HepG2 (cell line): ENCODE measurements around the gene TLCD5. TPM values are rescaled to one million over a fixed set of nuclear protein-coding genes. Genes with fewer than 3 reads are reported as not detected.

ENCODE experiments used
- AGO2 ChIP-seq: fragments of 200-400 bp; formaldehyde crosslinking; optimal IDR thresholded peaks from 2 replicates; pipeline ENCODE3; 2017; ENCODE audit warnings: mild to moderate bottlenecking, low read depth, low read length, moderate library complexity
- ARID2 ChIP-seq: sonication (generic); formaldehyde crosslinking; IDR thresholded peaks from 2 replicates; pipeline ENCODE4 v1.8.1; 2022; ENCODE audit warnings: mild to moderate bottlenecking, missing genetic modification reagents, borderline replicate concordance
- FOXJ3 ChIP-seq: sonication (generic); formaldehyde crosslinking; IDR thresholded peaks from 2 replicates; pipeline ENCODE4 v1.4.0; 2020; ENCODE audit warnings: missing genetic modification reagents, mild to moderate bottlenecking, borderline replicate concordance
- GLI4 ChIP-seq: sonication (generic); formaldehyde crosslinking; IDR thresholded peaks from 2 replicates; pipeline ENCODE4 v1.5.1; 2020; ENCODE audit warnings: missing genetic modification reagents, mild to moderate bottlenecking, moderate library complexity, borderline replicate concordance
- KLF13 ChIP-seq: sonication (generic); formaldehyde crosslinking; IDR thresholded peaks from 2 replicates; pipeline ENCODE4 v1.4.0; 2020; ENCODE audit warnings: mild to moderate bottlenecking, missing genetic modification reagents
- KLF15 ChIP-seq: sonication (generic); formaldehyde crosslinking; IDR thresholded peaks from 2 replicates; pipeline ENCODE4 v1.8.1; 2023; ENCODE audit warnings: borderline replicate concordance, mild to moderate bottlenecking, inconsistent platforms, missing genetic modification reagents, mixed read lengths
- MXD4 ChIP-seq: IDR thresholded peaks from 2 replicates; pipeline ENCODE4 v1.6.1; 2016; ENCODE audit warnings: mild to moderate bottlenecking, missing biosample characterization, missing genetic modification reagents
- MYNN ChIP-seq: sonication (generic); formaldehyde crosslinking; IDR thresholded peaks from 2 replicates; pipeline ENCODE4 v1.4.0; 2020; ENCODE audit warnings: mild to moderate bottlenecking, low read depth, missing genetic modification reagents
- POLR2G ChIP-seq: fragments of 200-400 bp; formaldehyde crosslinking; IDR thresholded peaks from 2 replicates; pipeline ENCODE4 v1.6.1; 2018; ENCODE audit warnings: mild to moderate bottlenecking, low read depth, low read length, moderate library complexity
- PPARG ChIP-seq: conservative IDR thresholded peaks from 2 replicates; pipeline ENCODE4 v1.6.1; 2016; ENCODE audit warnings: missing biosample characterization, missing genetic modification reagents
- TBP ChIP-seq: sonication (generic); formaldehyde crosslinking; IDR thresholded peaks from 2 replicates; pipeline ENCODE4 v1.5.0; 2020; ENCODE audit warnings: missing genetic modification reagents
- U2AF1 ChIP-seq: fragments of 200-400 bp; formaldehyde crosslinking; optimal IDR thresholded peaks from 2 replicates; pipeline ENCODE3; 2017; ENCODE audit warnings: mild to moderate bottlenecking, low read depth, low read length
- XRCC5 ChIP-seq: fragments of 200-400 bp; formaldehyde crosslinking; optimal IDR thresholded peaks from 2 replicates; pipeline ENCODE3; 2017; ENCODE audit warnings: mild to moderate bottlenecking, low read length
- ZFP36L1 ChIP-seq: sonication (generic); formaldehyde crosslinking; IDR thresholded peaks from 2 replicates; pipeline ENCODE4 v1.8.0; 2022; ENCODE audit warnings: mild to moderate bottlenecking, missing genetic modification reagents, moderate library complexity
- ZNF33A ChIP-seq: sonication (generic); formaldehyde crosslinking; IDR thresholded peaks from 2 replicates; pipeline ENCODE4 v1.5.1; 2020; ENCODE audit warnings: missing genetic modification reagents, mild to moderate bottlenecking, moderate library complexity, borderline replicate concordance
- ZNF33B ChIP-seq: sonication (generic); formaldehyde crosslinking; IDR thresholded peaks from 2 replicates; pipeline ENCODE4 v1.5.1; 2020; ENCODE audit warnings: mild to moderate bottlenecking, missing genetic modification reagents
- ZNF530 ChIP-seq: sonication (generic); formaldehyde crosslinking; IDR thresholded peaks from 2 replicates; pipeline ENCODE4 v1.5.0; 2020; ENCODE audit warnings: low read depth, mild to moderate bottlenecking, missing genetic modification reagents
- ZNF589 ChIP-seq: sonication (generic); formaldehyde crosslinking; conservative IDR thresholded peaks from 2 replicates; pipeline ENCODE4 v1.8.0; 2022; ENCODE audit warnings: mild to moderate bottlenecking, moderate library complexity, missing genetic modification reagents
- ZNF891 ChIP-seq: sonication (generic); formaldehyde crosslinking; IDR thresholded peaks from 2 replicates; pipeline ENCODE4 v1.5.0; 2020; ENCODE audit warnings: mild to moderate bottlenecking, missing genetic modification reagents
- ZSCAN31 ChIP-seq: sonication (generic); formaldehyde crosslinking; IDR thresholded peaks from 2 replicates; pipeline ENCODE4 v1.5.0; 2020; ENCODE audit warnings: low read depth, mild to moderate bottlenecking, missing genetic modification reagents
- polyA plus RNA-seq, 8 experiments: library from polyadenylated mRNA; depleted of rRNA in 3 of 8; stranded (reverse) in 7 of 8; unstranded in 1 of 8; fragments of >200 nt; fragmentation: Illumina TruSeq in 4 of 8; extraction: Trizol in 4 of 8; gene quantifications; 2 replicates each; pipeline versions ENCODE4 v1.2.1 to v1.2.3, GENCODE V29; 2011 to 2016; ENCODE audit warnings: low read depth in 4 of 8, missing spikeins in 1 of 8, mixed read lengths in 1 of 8; ENCODE audit not compliant: insufficient read depth in 1 of 8
- total RNA-seq, 5 experiments: library from RNA; depleted of rRNA; stranded (reverse); fragments of >200 nt; fragmentation: Illumina TruSeq; extraction: Trizol; gene quantifications; 2 replicates each; pipeline ENCODE4 v1.2.3, GENCODE V29; 2016; ENCODE audit warnings: low read depth in 1 of 5
- TF ChIP-seq, protein P1 (sequence below), 2 experiments: sonication (generic) in 1 of 2; formaldehyde crosslinking in 1 of 2; IDR thresholded peaks; 2 replicates each; pipeline versions ENCODE4 v1.5.1 to v1.6.1; 2011 to 2020; ENCODE audit warnings: borderline replicate concordance in 1 of 2, low read depth in 1 of 2, low read length in 1 of 2, mild to moderate bottlenecking in 1 of 2, missing genetic modification reagents in 1 of 2, moderate library complexity in 1 of 2
- TF ChIP-seq, protein P2 (sequence below): sonication (generic); formaldehyde crosslinking; IDR thresholded peaks from 2 replicates; pipeline ENCODE4 v1.9.0; 2021; ENCODE audit warnings: missing genetic modification reagents, borderline replicate concordance
- TF ChIP-seq, protein P3 (sequence below): sonication (generic); formaldehyde crosslinking; IDR thresholded peaks from 2 replicates; pipeline ENCODE4 v1.9.0; 2021; ENCODE audit warnings: missing genetic modification reagents, mild to moderate bottlenecking, borderline replicate concordance
- TF ChIP-seq, protein P4 (sequence below): IDR thresholded peaks from 2 replicates; pipeline ENCODE4 v1.6.1; 2018; ENCODE audit warnings: missing genetic modification reagents

TLCD5 gene
- total and polyA plus RNA-seq, 2 of the 13 experiments (the other 11 are each of a cell fraction or from before 2014, with no cell fraction given), result 6.1 to 7.6 TPM

DNA sequence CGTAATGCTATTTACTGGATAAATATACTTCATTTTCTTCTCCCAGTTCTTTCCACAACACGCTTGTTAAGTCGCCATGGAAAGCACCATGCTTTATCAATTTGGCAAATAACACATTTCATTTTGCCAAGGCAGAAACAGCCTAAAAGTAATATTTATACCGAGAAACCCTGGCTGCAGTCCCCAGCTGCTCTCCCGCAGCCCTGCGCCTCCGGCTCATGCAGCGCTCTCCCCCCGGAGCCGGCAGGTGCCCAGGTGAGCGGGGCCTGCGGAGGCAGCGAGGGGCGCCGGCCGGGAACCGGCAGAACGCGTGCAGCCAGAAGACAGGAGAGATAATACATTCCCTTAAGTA is 10.4 kb downstream of the TLCD5 start (continued):
- TF ChIP-seq, protein P1, sequence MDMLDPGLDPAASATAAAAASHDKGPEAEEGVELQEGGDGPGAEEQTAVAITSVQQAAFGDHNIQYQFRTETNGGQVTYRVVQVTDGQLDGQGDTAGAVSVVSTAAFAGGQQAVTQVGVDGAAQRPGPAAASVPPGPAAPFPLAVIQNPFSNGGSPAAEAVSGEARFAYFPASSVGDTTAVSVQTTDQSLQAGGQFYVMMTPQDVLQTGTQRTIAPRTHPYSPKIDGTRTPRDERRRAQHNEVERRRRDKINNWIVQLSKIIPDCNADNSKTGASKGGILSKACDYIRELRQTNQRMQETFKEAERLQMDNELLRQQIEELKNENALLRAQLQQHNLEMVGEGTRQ (IDR thresholded peaks at IDR 0.05; ENCODE audit: low read depth, low read length), result no peak
- TF ChIP-seq, protein P1 (CRISPR knock-in tag; IDR thresholded peaks at IDR 0.05; ENCODE audit: borderline replicate concordance), result peak; percentile 7; the same call in 1 of the 2 replicates
- TF ChIP-seq FOXJ3 (CRISPR knock-in tag), result no peak
- no peak for TF ChIP-seq KLF15 (CRISPR knock-in tag)
- TF ChIP-seq ZNF530 (CRISPR knock-in tag), result no peak
- TF ChIP-seq XRCC5, result no peak
- no peak for TF ChIP-seq TBP
- peak; percentile 35 for TF ChIP-seq POLR2G
- peak; percentile 24; the same call in 1 of the 2 replicates for TF ChIP-seq MYNN (CRISPR knock-in tag)
- TF ChIP-seq GLI4 (CRISPR knock-in tag), result 0 out of 2 replicates have a peak, but pooled peaks have one; percentile 43
- peak; percentile 33; the same call in 1 of the 2 replicates for TF ChIP-seq ZNF891 (CRISPR knock-in tag)
- peak; percentile 29 for TF ChIP-seq AGO2
- TF ChIP-seq, protein P2, sequence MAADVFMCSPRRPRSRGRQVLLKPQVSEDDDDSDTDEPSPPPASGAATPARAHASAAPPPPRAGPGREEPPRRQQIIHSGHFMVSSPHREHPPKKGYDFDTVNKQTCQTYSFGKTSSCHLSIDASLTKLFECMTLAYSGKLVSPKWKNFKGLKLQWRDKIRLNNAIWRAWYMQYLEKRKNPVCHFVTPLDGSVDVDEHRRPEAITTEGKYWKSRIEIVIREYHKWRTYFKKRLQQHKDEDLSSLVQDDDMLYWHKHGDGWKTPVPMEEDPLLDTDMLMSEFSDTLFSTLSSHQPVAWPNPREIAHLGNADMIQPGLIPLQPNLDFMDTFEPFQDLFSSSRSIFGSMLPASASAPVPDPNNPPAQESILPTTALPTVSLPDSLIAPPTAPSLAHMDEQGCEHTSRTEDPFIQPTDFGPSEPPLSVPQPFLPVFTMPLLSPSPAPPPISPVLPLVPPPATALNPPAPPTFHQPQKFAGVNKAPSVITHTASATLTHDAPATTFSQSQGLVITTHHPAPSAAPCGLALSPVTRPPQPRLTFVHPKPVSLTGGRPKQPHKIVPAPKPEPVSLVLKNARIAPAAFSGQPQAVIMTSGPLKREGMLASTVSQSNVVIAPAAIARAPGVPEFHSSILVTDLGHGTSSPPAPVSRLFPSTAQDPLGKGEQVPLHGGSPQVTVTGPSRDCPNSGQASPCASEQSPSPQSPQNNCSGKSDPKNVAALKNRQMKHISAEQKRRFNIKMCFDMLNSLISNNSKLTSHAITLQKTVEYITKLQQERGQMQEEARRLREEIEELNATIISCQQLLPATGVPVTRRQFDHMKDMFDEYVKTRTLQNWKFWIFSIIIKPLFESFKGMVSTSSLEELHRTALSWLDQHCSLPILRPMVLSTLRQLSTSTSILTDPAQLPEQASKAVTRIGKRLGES (CRISPR knock-in tag), result no peak
- 0 out of 2 replicates have a peak, but pooled peaks have one; percentile 23 for TF ChIP-seq ARID2 (CRISPR knock-in tag)
- no peak for TF ChIP-seq ZFP36L1 (CRISPR knock-in tag)
- peak; percentile 26 for TF ChIP-seq ZSCAN31 (CRISPR knock-in tag)
- TF ChIP-seq, protein P3, sequence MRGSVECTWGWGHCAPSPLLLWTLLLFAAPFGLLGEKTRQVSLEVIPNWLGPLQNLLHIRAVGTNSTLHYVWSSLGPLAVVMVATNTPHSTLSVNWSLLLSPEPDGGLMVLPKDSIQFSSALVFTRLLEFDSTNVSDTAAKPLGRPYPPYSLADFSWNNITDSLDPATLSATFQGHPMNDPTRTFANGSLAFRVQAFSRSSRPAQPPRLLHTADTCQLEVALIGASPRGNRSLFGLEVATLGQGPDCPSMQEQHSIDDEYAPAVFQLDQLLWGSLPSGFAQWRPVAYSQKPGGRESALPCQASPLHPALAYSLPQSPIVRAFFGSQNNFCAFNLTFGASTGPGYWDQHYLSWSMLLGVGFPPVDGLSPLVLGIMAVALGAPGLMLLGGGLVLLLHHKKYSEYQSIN (CRISPR knock-in tag), result no peak
- TF ChIP-seq MXD4 (CRISPR knock-in tag), result no peak
- TF ChIP-seq U2AF1, result no peak
- TF ChIP-seq, protein P4, sequence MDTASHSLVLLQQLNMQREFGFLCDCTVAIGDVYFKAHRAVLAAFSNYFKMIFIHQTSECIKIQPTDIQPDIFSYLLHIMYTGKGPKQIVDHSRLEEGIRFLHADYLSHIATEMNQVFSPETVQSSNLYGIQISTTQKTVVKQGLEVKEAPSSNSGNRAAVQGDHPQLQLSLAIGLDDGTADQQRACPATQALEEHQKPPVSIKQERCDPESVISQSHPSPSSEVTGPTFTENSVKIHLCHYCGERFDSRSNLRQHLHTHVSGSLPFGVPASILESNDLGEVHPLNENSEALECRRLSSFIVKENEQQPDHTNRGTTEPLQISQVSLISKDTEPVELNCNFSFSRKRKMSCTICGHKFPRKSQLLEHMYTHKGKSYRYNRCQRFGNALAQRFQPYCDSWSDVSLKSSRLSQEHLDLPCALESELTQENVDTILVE (CRISPR knock-in tag), result no peak
- no peak for TF ChIP-seq ZNF33A (CRISPR knock-in tag)
- TF ChIP-seq KLF13, result no peak
- no peak for TF ChIP-seq PPARG (CRISPR knock-in tag)
- peak; percentile 76; the same call in 1 of the 2 replicates for TF ChIP-seq ZNF33B (CRISPR knock-in tag)
- TF ChIP-seq ZNF589, result peak; percentile 44; the same call in 1 of the 2 replicates
